H9 (cell line): ENCODE data around the gene CD93. TPM values are rescaled to one million over a fixed set of nuclear protein-coding genes. Genes with fewer than 3 reads are reported as not detected.

Source experiments
- DNase-seq: peaks from one replicate; pipeline ENCODE4 v3.0.0-alpha.2; 2017
- H2AFZ ChIP-seq: one replicate; pipeline ENCODE4 v1.6.1; 2013; ENCODE audit warnings: mild to moderate bottlenecking, low read length, control low read depth, moderate library complexity
- H2AK5ac ChIP-seq: 2 replicates; pipeline ENCODE4 v1.6.1; 2013; ENCODE audit warnings: low read length, control low read depth, mixed read lengths; ENCODE audit not compliant: insufficient read length
- H2BK120ac ChIP-seq: one replicate; pipeline ENCODE4 v1.6.1; 2013; ENCODE audit warnings: low read depth, mild to moderate bottlenecking, low read length, control low read depth, inconsistent platforms; ENCODE audit not compliant: poor library complexity, severe bottlenecking
- H2BK12ac ChIP-seq: 2 replicates; pipeline ENCODE4 v1.6.1; 2013; ENCODE audit warnings: low read length, control low read depth, mixed read lengths, low read depth; ENCODE audit not compliant: insufficient read length
- H2BK15ac ChIP-seq: 2 replicates; pipeline ENCODE4 v1.6.1; 2013; ENCODE audit warnings: low read depth, low read length, control low read depth
- H2BK20ac ChIP-seq: one replicate; pipeline ENCODE4 v1.6.1; 2013; ENCODE audit warnings: low read depth, mild to moderate bottlenecking, low read length, control low read depth, inconsistent platforms; ENCODE audit not compliant: poor library complexity, severe bottlenecking
- H2BK5ac ChIP-seq: 2 replicates; pipeline ENCODE4 v1.6.1; 2013; ENCODE audit warnings: low read length, control low read depth, mixed read lengths; ENCODE audit not compliant: insufficient read length
- H3K14ac ChIP-seq: 2 replicates; pipeline ENCODE4 v1.6.1; 2013; ENCODE audit warnings: low read length, control low read depth; ENCODE audit not compliant: insufficient read depth
- H3K18ac ChIP-seq: 2 replicates; pipeline ENCODE4 v1.6.1; 2013; ENCODE audit warnings: low read depth, mild to moderate bottlenecking, mixed read lengths, low read length, control low read depth; ENCODE audit not compliant: insufficient read length
- H3K23ac ChIP-seq: 2 replicates; pipeline ENCODE4 v1.6.1; 2013; ENCODE audit warnings: low read length, control low read depth, mixed read lengths, low read depth; ENCODE audit not compliant: insufficient read length
- H3K23me2 ChIP-seq: 2 replicates; pipeline ENCODE4 v1.6.1; 2013; ENCODE audit warnings: low read depth, mild to moderate bottlenecking, mixed read lengths, low read length, control low read depth; ENCODE audit not compliant: insufficient read length, poor library complexity, severe bottlenecking
- H3K27ac ChIP-seq: 2 replicates; pipeline ENCODE4 v1.5.1; 2013; ENCODE audit warnings: low read length, control low read depth, mixed read lengths, low read depth; ENCODE audit not compliant: insufficient read length
- H3K27me3 ChIP-seq: 2 replicates; pipeline ENCODE4 v1.6.1; 2013; ENCODE audit warnings: low read length, control low read depth, inconsistent platforms; ENCODE audit not compliant: insufficient read depth
- H3K4ac ChIP-seq: 2 replicates; pipeline ENCODE4 v1.6.1; 2013; ENCODE audit warnings: low read depth, mild to moderate bottlenecking, control low read depth, inconsistent platforms, low read length, moderate library complexity
- H3K4me1 ChIP-seq: 2 replicates; pipeline ENCODE4 v1.6.1; 2013; ENCODE audit warnings: low read length, control low read depth, inconsistent platforms; ENCODE audit not compliant: insufficient read depth
- H3K4me2 ChIP-seq: 2 replicates; pipeline ENCODE4 v1.6.1; 2013; ENCODE audit warnings: low read length, control low read depth, mixed read lengths; ENCODE audit not compliant: insufficient read length, insufficient read depth
- H3K56ac ChIP-seq: 2 replicates; pipeline ENCODE4 v1.6.1; 2013; ENCODE audit warnings: low read depth, mild to moderate bottlenecking, mixed read lengths, low read length, control low read depth; ENCODE audit not compliant: insufficient read length
- H3K79me1 ChIP-seq: 2 replicates; pipeline ENCODE4 v1.6.1; 2013; ENCODE audit warnings: low read depth, mild to moderate bottlenecking, moderate library complexity, low read length, control low read depth, inconsistent platforms; ENCODE audit not compliant: insufficient read depth, poor library complexity, severe bottlenecking
- H3K79me2 ChIP-seq: 2 replicates; pipeline ENCODE4 v1.6.1; 2013; ENCODE audit warnings: low read length, control low read depth, inconsistent platforms; ENCODE audit not compliant: insufficient read depth
- H3K9ac ChIP-seq: 2 replicates; pipeline ENCODE4 v1.6.1; 2013; ENCODE audit warnings: low read length, control low read depth, mixed read lengths; ENCODE audit not compliant: insufficient read length; ENCODE audit errors: extremely low read depth
- H3K9me3 ChIP-seq: one replicate; pipeline ENCODE4 v1.6.1; 2013; ENCODE audit warnings: low read depth, low read length, inconsistent platforms; ENCODE audit not compliant: control insufficient read depth
- H3T11ph ChIP-seq: one replicate; pipeline ENCODE4 v1.6.1; 2013; ENCODE audit warnings: mild to moderate bottlenecking, low read length, control low read depth, inconsistent platforms
- H4K20me1 ChIP-seq: one replicate; pipeline ENCODE4 v1.6.1; 2013; ENCODE audit not compliant: control insufficient read depth, insufficient read length, insufficient read depth
- H4K5ac ChIP-seq: 2 replicates; pipeline ENCODE4 v1.6.1; 2013; ENCODE audit warnings: low read depth, mild to moderate bottlenecking, mixed read lengths, low read length, control low read depth; ENCODE audit not compliant: insufficient read length
- H4K8ac ChIP-seq: replicated peaks from 2 replicates; pipeline ENCODE4 v1.6.1; 2013; ENCODE audit warnings: low read length, control low read depth, mixed read lengths, low read depth; ENCODE audit not compliant: insufficient read length
- H4K91ac ChIP-seq: 2 replicates; pipeline ENCODE4 v1.6.1; 2013; ENCODE audit warnings: low read depth, mild to moderate bottlenecking, moderate library complexity, mixed read lengths, low read length, control low read depth; ENCODE audit not compliant: insufficient read length
- H3K27ac Mint-ChIP-seq, 3 experiments: 2 replicates in 2 of 3; 3 replicates in 1 of 3; pipeline ENCODE4 v1.8.0; 2020 to 2021; ENCODE audit warnings: mixed read lengths in 3 of 3, mild to moderate bottlenecking in 1 of 3, moderate library complexity in 1 of 3
- H3K27me3 Mint-ChIP-seq: 2 replicates; pipeline ENCODE4 v1.8.0; 2021; ENCODE audit warnings: low read depth, mild to moderate bottlenecking, moderate library complexity, mixed read lengths
- H3K36me3 Mint-ChIP-seq, 3 experiments: 2 replicates in 2 of 3; 3 replicates in 1 of 3; pipeline ENCODE4 v1.8.0; 2020 to 2021; ENCODE audit warnings: low read depth in 3 of 3, mixed read lengths in 3 of 3; ENCODE audit not compliant: insufficient read depth in 1 of 3
- H3K4me1 Mint-ChIP-seq, 2 experiments: 2 replicates each; pipeline ENCODE4 v1.8.0; 2020; ENCODE audit warnings: mixed read lengths in 2 of 2
- H3K4me3 Mint-ChIP-seq, 2 experiments: 2 replicates in 1 of 2; 3 replicates in 1 of 2; pipeline ENCODE4 v1.8.0; 2020 to 2021; ENCODE audit warnings: mild to moderate bottlenecking in 2 of 2, mixed read lengths in 2 of 2, moderate library complexity in 1 of 2
- H3K9me3 Mint-ChIP-seq, 2 experiments: 2 replicates in 1 of 2; 3 replicates in 1 of 2; pipeline ENCODE4 v1.8.0; 2020; ENCODE audit warnings: mild to moderate bottlenecking in 2 of 2, mixed read lengths in 2 of 2, moderate library complexity in 1 of 2
- WGBS: extraction: QIAGEN DNeasy Blood & Tissue Kit; methylation state at CpG from one replicate; pipeline ENCODE4 v1.1.7; 2013; ENCODE audit warnings: missing lambda C conversion rate, low lambda C conversion rate, mixed read lengths; ENCODE audit not compliant: insufficient read length; ENCODE audit errors: extremely low coverage; 5-methylcytosine and 5-hydroxymethylcytosine counted together
- total RNA-seq: library from RNA; stranded (reverse); gene quantifications from 2 replicates; pipeline ENCODE4 v1.2.1, GENCODE V29; 2021
- TF ChIP-seq, protein P1 (sequence below): fragments of 200-600 bp; sonication (generic); conservative IDR thresholded peaks from 3 replicates; pipeline ENCODE4 v1.8.0; 2021; ENCODE audit warnings: antibody characterized with exemption, mild to moderate bottlenecking

CD93 gene
- total RNA-seq, 1 experiment from 2014 or later = not detected

- Histone ChIP-seq H2BK12ac (no peak overlapping the region), H3K9ac (no peak overlapping the region), H3K4ac (no peak overlapping the region), H3K9me3 (no peaks in the 10 kb centered on the region), H3K79me1 (no peaks in the 10 kb centered on the region), H2AK5ac (no peak overlapping the region), H3K27me3 (no peaks in the 10 kb centered on the region), H2BK15ac (no peak overlapping the region), H2BK120ac (no peak overlapping the region), H3K18ac (no peak overlapping the region), H4K20me1 (no peaks in the 10 kb centered on the region), H2AFZ (no peak overlapping the region), H4K5ac (no peak overlapping the region), H3K27ac (no peak overlapping the region), H3T11ph (no peak overlapping the region), H2BK5ac (no peak overlapping the region), H3K56ac (no peak overlapping the region), H3K79me2 (no peaks in the 10 kb centered on the region), H3K23ac (no peak overlapping the region), H3K14ac (no peak overlapping the region; the same call in 1 of the 2 replicates), H3K23me2 (no peaks in the 10 kb centered on the region), H3K4me2 (no peak overlapping the region), H4K8ac (no peak overlapping the region), H3K4me1 (no peaks in the 10 kb centered on the region), H4K91ac (no peak overlapping the region), H2BK20ac (no peak overlapping the region)
- no CpG with 5 or more reads among the region's 5 CpGs for WGBS
- Mint-ChIP-seq H3K9me3 (no peaks in the 10 kb centered on the region; a peak in 1 of 5 replicates), H3K36me3 (no peaks in the 10 kb centered on the region), H3K27me3 (peaks cover 2% of the 10 kb centered on the region), H3K27ac (no peak overlapping the region; a peak in 1 of 7 replicates), H3K4me3 (no peak overlapping the region), H3K4me1 (peaks cover 6 to 10% of the 10 kb centered on the region in 2 experiments)
- TF ChIP-seq, protein P1, sequence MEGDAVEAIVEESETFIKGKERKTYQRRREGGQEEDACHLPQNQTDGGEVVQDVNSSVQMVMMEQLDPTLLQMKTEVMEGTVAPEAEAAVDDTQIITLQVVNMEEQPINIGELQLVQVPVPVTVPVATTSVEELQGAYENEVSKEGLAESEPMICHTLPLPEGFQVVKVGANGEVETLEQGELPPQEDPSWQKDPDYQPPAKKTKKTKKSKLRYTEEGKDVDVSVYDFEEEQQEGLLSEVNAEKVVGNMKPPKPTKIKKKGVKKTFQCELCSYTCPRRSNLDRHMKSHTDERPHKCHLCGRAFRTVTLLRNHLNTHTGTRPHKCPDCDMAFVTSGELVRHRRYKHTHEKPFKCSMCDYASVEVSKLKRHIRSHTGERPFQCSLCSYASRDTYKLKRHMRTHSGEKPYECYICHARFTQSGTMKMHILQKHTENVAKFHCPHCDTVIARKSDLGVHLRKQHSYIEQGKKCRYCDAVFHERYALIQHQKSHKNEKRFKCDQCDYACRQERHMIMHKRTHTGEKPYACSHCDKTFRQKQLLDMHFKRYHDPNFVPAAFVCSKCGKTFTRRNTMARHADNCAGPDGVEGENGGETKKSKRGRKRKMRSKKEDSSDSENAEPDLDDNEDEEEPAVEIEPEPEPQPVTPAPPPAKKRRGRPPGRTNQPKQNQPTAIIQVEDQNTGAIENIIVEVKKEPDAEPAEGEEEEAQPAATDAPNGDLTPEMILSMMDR = no peak
- no peak for DNase-seq
These were observed 39.0 kb upstream of the CD93 start for GRCh38 chr20:23125159-23125558.
